ENCODE data around the gene GRK5.
A peak's percentile ranks its signal among the peaks of the same experiment; 100 is the strongest.
"Not testable (repeated sequence)": the region's sequence is repeated elsewhere in the genome, so short reads cannot be mapped to it uniquely, and the experiment has no call there.

GRK5 gene

GRCh38 chr10:119180850-119181400 lies 26.4 kb upstream of the GRK5 start:
- H3K27me3 Mint-ChIP-seq; H3K27ac Mint-ChIP-seq; H3K9me3 Mint-ChIP-seq; intact Hi-C loops (cut with micrococcal nuclease); H3K4me3 Mint-ChIP-seq: not testable (repeated sequence)
- Mint-ChIP-seq H3K36me3 (ENCODE audit: low read depth) (peaks cover 19% of the 10 kb centered on the region), H3K4me1 (ENCODE audit: low read depth) (peaks cover 30% of the 10 kb centered on the region)

- no peak overlapping the region for H3K4me3 Mint-ChIP-seq
- peaks cover 7% of the 10 kb centered on the region for H3K4me1 Mint-ChIP-seq (ENCODE audit: low read depth)
- H3K36me3 Mint-ChIP-seq (ENCODE audit: low read depth): no peaks in the 10 kb centered on the region
- intact Hi-C loops (cut with micrococcal nuclease): no loop called here
- H3K9me3 Mint-ChIP-seq: no peaks in the 10 kb centered on the region
- H3K27ac Mint-ChIP-seq: no peak overlapping the region
- no peaks in the 10 kb centered on the region for H3K27me3 Mint-ChIP-seq
Observed at GRCh38 chr10:119183664-119184412, 23.5 kb upstream of the GRK5 start.

GRCh38 chr10:119189811-119190282 lies 17.5 kb upstream of the GRK5 start:
- Mint-ChIP-seq H3K4me1 (ENCODE audit: low read depth) (peaks cover 23% of the 10 kb centered on the region), H3K27me3 (no peaks in the 10 kb centered on the region), H3K27ac (no peak overlapping the region), H3K9me3 (no peaks in the 10 kb centered on the region), H3K36me3 (ENCODE audit: low read depth) (no peaks in the 10 kb centered on the region), H3K4me3 (no peak overlapping the region)
- intact Hi-C loops (cut with micrococcal nuclease): no loop called here

GRCh38 chr10:119190353-119190752 lies 17.0 kb upstream of the GRK5 start:
- Mint-ChIP-seq H3K36me3 (ENCODE audit: low read depth) (no peaks in the 10 kb centered on the region), H3K4me3 (no peak overlapping the region), H3K27me3 (no peaks in the 10 kb centered on the region), H3K27ac (no peak overlapping the region), H3K9me3 (no peaks in the 10 kb centered on the region), H3K4me1 (ENCODE audit: low read depth) (peaks cover 23% of the 10 kb centered on the region)
- intact Hi-C loops (cut with micrococcal nuclease): no loop called here

DNA sequence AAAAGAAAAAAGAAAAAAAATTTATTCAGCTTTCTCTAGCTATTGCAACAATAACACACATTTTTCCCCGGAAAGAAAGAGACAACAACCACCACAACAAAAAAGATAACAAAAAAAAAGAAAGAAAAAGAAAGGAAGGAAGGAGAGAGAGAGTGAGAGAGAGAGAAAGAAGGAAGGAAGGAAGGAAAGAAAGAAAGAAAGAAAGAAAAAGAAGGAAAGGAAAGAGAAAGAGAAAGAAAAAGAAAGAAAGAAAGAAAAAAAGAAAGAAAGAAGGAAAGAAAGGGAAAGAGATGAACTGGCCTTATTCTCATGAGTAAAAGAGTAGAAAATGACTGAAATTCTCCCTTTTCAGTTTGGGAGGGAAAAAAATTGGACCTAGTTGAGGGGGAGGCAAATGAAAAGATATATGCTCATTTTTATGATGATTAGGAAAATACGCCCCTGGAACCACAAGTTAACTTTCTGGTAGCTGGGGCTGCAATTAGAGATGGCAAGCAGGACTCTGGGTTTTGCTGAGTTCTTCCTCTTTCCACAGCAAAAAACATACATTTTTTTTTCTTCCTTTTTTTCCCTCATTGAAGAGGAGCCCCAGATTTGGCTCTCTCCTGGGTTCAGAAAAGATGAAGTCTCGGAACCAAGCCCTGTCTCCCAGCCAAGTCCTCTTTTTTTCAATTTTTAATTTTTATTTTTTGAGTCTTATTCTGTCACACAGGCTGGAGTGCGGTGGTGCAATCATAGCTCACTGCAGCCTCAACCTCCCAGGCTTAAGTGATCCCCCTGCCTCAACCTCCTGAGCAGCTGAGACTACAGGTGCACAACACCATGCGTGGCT lies 16.2 kb upstream of the GRK5 start:
- intact Hi-C loops (cut with micrococcal nuclease): no loop called here
- Mint-ChIP-seq H3K27ac (no peak overlapping the region), H3K4me1 (ENCODE audit: low read depth) (peaks cover 23% of the 10 kb centered on the region), H3K27me3 (no peaks in the 10 kb centered on the region), H3K4me3 (no peak overlapping the region), H3K36me3 (ENCODE audit: low read depth) (no peaks in the 10 kb centered on the region), H3K9me3 (no peaks in the 10 kb centered on the region)

GRCh38 chr10:119191881-119192280 lies 15.5 kb upstream of the GRK5 start:
- Mint-ChIP-seq H3K4me1 (ENCODE audit: low read depth) (peaks cover 23% of the 10 kb centered on the region), H3K27ac (no peak overlapping the region), H3K27me3 (no peaks in the 10 kb centered on the region), H3K4me3 (no peak overlapping the region), H3K9me3 (no peaks in the 10 kb centered on the region), H3K36me3 (ENCODE audit: low read depth) (no peaks in the 10 kb centered on the region)
- intact Hi-C loops (cut with micrococcal nuclease): no loop called here

DNA sequence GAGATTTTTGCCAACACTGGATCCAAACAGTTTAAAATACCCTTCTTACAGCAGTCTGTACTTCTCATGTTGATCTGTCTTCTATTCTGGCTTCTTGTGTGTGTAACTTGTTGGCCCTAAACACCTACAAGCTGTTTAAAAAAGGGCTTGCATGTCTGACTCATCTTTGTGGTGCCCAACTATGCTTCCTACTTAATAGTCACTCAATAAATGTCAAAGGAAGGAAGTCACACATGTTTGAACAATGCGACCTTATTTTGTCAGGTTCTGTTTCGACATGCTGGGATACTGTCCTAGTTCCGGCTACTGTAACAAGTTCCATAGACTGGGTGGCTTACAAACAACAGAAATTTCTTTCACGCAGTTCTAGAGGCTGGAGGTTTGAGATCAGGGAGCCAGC lies 9.4 kb upstream of the GRK5 start:
- Mint-ChIP-seq H3K36me3 (ENCODE audit: low read depth) (no peaks in the 10 kb centered on the region), H3K9me3 (no peaks in the 10 kb centered on the region), H3K4me3 (no peak overlapping the region), H3K4me1 (ENCODE audit: low read depth) (peaks cover 13% of the 10 kb centered on the region), H3K27ac (no peak overlapping the region), H3K27me3 (peaks cover 9% of the 10 kb centered on the region)
- intact Hi-C loops (cut with micrococcal nuclease): loop anchor here (5.0 kb wide), 1 partner anchor 61 kb away; no protein-coding TSS in a partner anchor

GRCh38 chr10:119198438-119198837 lies 8.9 kb upstream of the GRK5 start:
- Mint-ChIP-seq H3K36me3 (ENCODE audit: low read depth) (no peaks in the 10 kb centered on the region), H3K27ac (peak overlapping the region; percentile 7), H3K9me3 (no peaks in the 10 kb centered on the region), H3K27me3 (peaks cover 9% of the 10 kb centered on the region), H3K4me3 (peak overlapping the region; percentile 58), H3K4me1 (ENCODE audit: low read depth) (peaks cover 13% of the 10 kb centered on the region)
- intact Hi-C loops (cut with micrococcal nuclease): loop anchor here (5.0 kb wide), 1 partner anchor 61 kb away; no protein-coding TSS in a partner anchor

- intact Hi-C loops (cut with micrococcal nuclease): loop anchor here (1.0 to 5.0 kb wide), 3 partner anchors 62 to 246 kb away; no protein-coding TSS in a partner anchor
- Mint-ChIP-seq H3K27me3 (peaks cover 9% of the 10 kb centered on the region), H3K9me3 (no peaks in the 10 kb centered on the region), H3K4me1 (ENCODE audit: low read depth) (peaks cover 13% of the 10 kb centered on the region), H3K36me3 (ENCODE audit: low read depth) (no peaks in the 10 kb centered on the region), H3K4me3 (no peak overlapping the region), H3K27ac (no peak overlapping the region)
Observed at GRCh38 chr10:119199231-119199992, 8.0 kb upstream of the GRK5 start.

GRCh38 chr10:119201233-119201632 lies 6.1 kb upstream of the GRK5 start:
- intact Hi-C loops (cut with micrococcal nuclease): no loop called here
- H3K4me3 Mint-ChIP-seq: no peak overlapping the region
- no peaks in the 10 kb centered on the region for H3K9me3 Mint-ChIP-seq
- no peak overlapping the region for H3K27ac Mint-ChIP-seq
- H3K4me1 Mint-ChIP-seq (ENCODE audit: low read depth): peaks cover 16% of the 10 kb centered on the region
- peaks cover 9% of the 10 kb centered on the region for H3K27me3 Mint-ChIP-seq
- peaks cover 2% of the 10 kb centered on the region for H3K36me3 Mint-ChIP-seq (ENCODE audit: low read depth)

DNA sequence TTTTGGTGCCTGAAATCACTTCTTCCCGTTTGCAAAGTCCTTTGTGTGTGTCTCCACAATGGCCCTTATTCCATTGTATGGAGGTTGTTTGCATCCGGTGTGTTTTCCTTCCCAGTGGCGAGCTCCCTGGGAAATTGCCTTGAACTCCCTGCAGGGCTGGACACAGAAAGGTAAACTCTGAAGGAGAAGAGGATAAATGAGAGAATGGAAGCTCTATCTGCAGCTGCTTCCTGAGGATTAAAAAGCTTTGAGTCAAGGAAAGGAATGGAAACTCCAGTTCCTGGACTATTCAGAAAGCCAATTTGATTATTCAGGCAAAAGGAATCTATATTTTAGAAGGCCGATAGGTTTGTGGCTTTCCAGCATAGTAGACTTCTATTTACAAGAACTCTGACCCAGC lies 4.4 kb upstream of the GRK5 start:
- intact Hi-C loops (cut with micrococcal nuclease): no loop called here

DNA sequence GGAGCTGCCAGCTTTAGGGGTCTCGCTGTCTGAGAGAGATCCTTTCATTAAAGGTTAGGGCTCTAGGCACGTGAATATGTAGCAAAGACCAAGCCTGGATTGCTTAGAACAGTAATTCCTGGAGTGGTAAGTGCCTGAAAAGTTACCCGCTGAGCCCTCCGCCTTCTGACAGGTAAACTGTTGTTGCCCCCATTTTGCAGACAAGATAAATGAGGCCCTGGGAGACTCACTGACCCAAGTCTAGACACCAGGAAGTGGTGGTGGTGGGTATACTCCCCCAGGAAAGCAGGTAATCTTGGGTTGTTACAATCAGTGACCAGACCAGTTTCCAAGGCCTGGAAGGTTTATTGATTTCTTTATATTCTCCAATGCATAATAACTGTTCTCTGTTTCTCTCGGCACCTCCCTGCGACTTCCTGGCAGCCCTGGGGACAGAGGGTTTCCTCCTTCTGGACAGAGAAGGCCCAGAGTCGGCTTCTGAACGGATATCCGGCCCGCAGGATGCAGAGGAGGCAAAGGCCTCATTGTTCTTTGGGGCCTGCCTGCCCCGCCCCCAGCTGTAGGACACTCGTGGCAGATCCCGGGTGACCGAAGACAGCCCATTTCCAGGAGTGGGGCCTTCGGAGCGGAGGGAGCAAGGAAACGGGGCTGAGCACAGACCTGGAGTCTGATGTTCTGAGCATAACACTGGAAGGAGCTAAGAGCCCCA lies 1.3 kb upstream of the GRK5 start:
- intact Hi-C loops (cut with micrococcal nuclease): loop anchor here (1.0 to 5.0 kb wide), 2 partner anchors 211 to 391 kb away; partner anchors contain the start of gene TIAL1
- Mint-ChIP-seq H3K36me3 (ENCODE audit: low read depth) (peaks cover 6% of the 10 kb centered on the region), H3K27me3 (peaks cover 17% of the 10 kb centered on the region), H3K4me1 (ENCODE audit: low read depth) (peaks cover 31% of the 10 kb centered on the region), H3K4me3 (peak overlapping the region; percentile 85), H3K9me3 (no peaks in the 10 kb centered on the region), H3K27ac (peak overlapping the region; percentile 89)

More for the DNA sequence above, 4.4 kb upstream of the GRK5 start:
- peaks cover 23% of the 10 kb centered on the region for H3K4me1 Mint-ChIP-seq (ENCODE audit: low read depth)
- no peak overlapping the region for H3K4me3 Mint-ChIP-seq
- H3K9me3 Mint-ChIP-seq: no peaks in the 10 kb centered on the region
- peaks cover 10% of the 10 kb centered on the region for H3K27me3 Mint-ChIP-seq
- H3K36me3 Mint-ChIP-seq (ENCODE audit: low read depth): peaks cover 6% of the 10 kb centered on the region
- no peak overlapping the region for H3K27ac Mint-ChIP-seq
